ENCODE results near the gene KRT32.

- TF ChIP-seq CTCF (IDR thresholded peaks at IDR 0.05) = no peak
- TF ChIP-seq EP300 (IDR thresholded peaks at IDR 0.05) = no peak
These were observed at the start of gene KRT32 for GRCh38 chr17:41466988-41467387.
